GM23248 (cell line): ENCODE results near the gene CNNM4. TPM values are rescaled to one million over a fixed set of nuclear protein-coding genes. Genes with fewer than 3 reads are reported as not detected.

ENCODE experiments used
- DNase-seq: peaks from one replicate; pipeline ENCODE4 v3.0.0-alpha.2; 2015
- H2AFZ ChIP-seq: fragments of 200-600 bp; sonication (generic); 2 replicates; pipeline ENCODE4 v1.6.1; 2016; ENCODE audit warnings: antibody characterized with exemption
- H3F3A ChIP-seq: fragments of 200-600 bp; sonication (generic); 2 replicates; pipeline ENCODE4 v1.6.1; 2016; ENCODE audit warnings: mild to moderate bottlenecking, antibody characterized with exemption, mixed run types; ENCODE audit not compliant: insufficient read depth
- H3K27ac ChIP-seq: fragments of 200-600 bp; sonication (generic); 2 replicates; pipeline ENCODE4 v1.5.1; 2016; ENCODE audit warnings: mild to moderate bottlenecking
- H3K27me3 ChIP-seq: fragments of 200-600 bp; sonication (generic); replicated peaks from 2 replicates; pipeline ENCODE4 v1.6.1; 2016; ENCODE audit warnings: mild to moderate bottlenecking; ENCODE audit not compliant: insufficient read depth
- H3K36me3 ChIP-seq: fragments of 200-600 bp; sonication (generic); 2 replicates; pipeline ENCODE4 v1.6.1; 2016; ENCODE audit warnings: low read depth, mild to moderate bottlenecking
- H3K4me1 ChIP-seq: fragments of 200-600 bp; sonication (generic); 2 replicates; pipeline ENCODE4 v1.6.1; 2016; ENCODE audit warnings: mild to moderate bottlenecking; ENCODE audit not compliant: insufficient read depth
- H3K4me2 ChIP-seq: fragments of 200-600 bp; sonication (generic); one replicate; pipeline ENCODE4 v1.6.1; 2016; ENCODE audit warnings: mild to moderate bottlenecking; ENCODE audit not compliant: unreplicated experiment
- H3K4me3 ChIP-seq: fragments of 200-600 bp; sonication (generic); 2 replicates; pipeline ENCODE4 v1.5.1; 2016; ENCODE audit warnings: mild to moderate bottlenecking
- H3K79me2 ChIP-seq: fragments of 200-600 bp; sonication (generic); 2 replicates; pipeline ENCODE4 v1.6.1; 2016; ENCODE audit warnings: mild to moderate bottlenecking; ENCODE audit not compliant: insufficient read depth
- H3K9ac ChIP-seq: fragments of 200-600 bp; sonication (generic); 2 replicates; pipeline ENCODE4 v1.6.1; 2016; ENCODE audit warnings: mild to moderate bottlenecking
- H3K9me2 ChIP-seq: fragments of 200-600 bp; sonication (generic); 2 replicates; pipeline ENCODE4 v1.6.1; 2016; ENCODE audit warnings: mixed run types, mild to moderate bottlenecking, moderate library complexity; ENCODE audit not compliant: insufficient read depth
- H3K9me3 ChIP-seq: fragments of 200-600 bp; sonication (generic); one replicate; pipeline ENCODE4 v1.6.1; 2017; ENCODE audit warnings: low read depth
- H4K20me1 ChIP-seq: fragments of 200-600 bp; sonication (generic); 2 replicates; pipeline ENCODE4 v1.6.0; 2016; ENCODE audit not compliant: insufficient read depth
- EZH2 ChIP-seq: fragments of 200-600 bp; sonication (generic); IDR thresholded peaks from 2 replicates; pipeline ENCODE4 v1.6.1; 2018; ENCODE audit warnings: antibody characterized with exemption, mild to moderate bottlenecking; ENCODE audit not compliant: insufficient read depth, poor library complexity, severe bottlenecking
- EZH2phosphoT487 ChIP-seq: fragments of 200-600 bp; sonication (generic); IDR thresholded peaks from 2 replicates; pipeline ENCODE4 v1.6.1; 2018; ENCODE audit warnings: antibody characterized with exemption, moderate library complexity, mild to moderate bottlenecking, low read depth; ENCODE audit not compliant: insufficient read depth
- WGBS, 2 experiments: methylation state at CpG; one replicate each; pipeline ENCODE4 v1.1.6; 2015 to 2017; ENCODE audit warnings: low lambda C conversion rate in 2 of 2, low coverage in 1 of 2; ENCODE audit errors: missing lambda C conversion rate in 2 of 2; 5-methylcytosine and 5-hydroxymethylcytosine counted together
- in situ Hi-C: fragments of 300-500 bp; cut with MboI; formaldehyde crosslinking; loops from 2 replicates; pipeline ENCODE4 v1.15.0; 2020
- polyA plus RNA-seq: library from polyadenylated mRNA; unstranded; fragments of >200 nt; fragmentation: Nextera tagmentation; extraction: Ambion mirVana; gene quantifications from 2 replicates; pipeline ENCODE4 v1.2.1, GENCODE V29; 2016
- total RNA-seq: library from RNA; depleted of rRNA; stranded (reverse); fragments of >200 nt; shearing (Covaris generic); gene quantifications from 2 replicates; pipeline ENCODE4 v1.2.3, GENCODE V29; 2014

The CNNM4 gene
- total and polyA plus RNA-seq, 2 experiments from 2014 or later: 2.8 to 4.8 TPM

GRCh38 chr2:96828436-96828835, 67.7 kb downstream of the CNNM4 start:
- no peaks in the 10 kb centered on the region for H3K4me1 ChIP-seq
- no peaks in the 10 kb centered on the region for H4K20me1 ChIP-seq
- no peak for TF ChIP-seq EZH2phosphoT487
- TF ChIP-seq EZH2: no peak
- no peak overlapping the region for H2AFZ ChIP-seq
- H3K9ac ChIP-seq: no peak overlapping the region
- H3K79me2 ChIP-seq: no peaks in the 10 kb centered on the region
- H3K4me3 ChIP-seq: no peak overlapping the region
- H3K9me2 ChIP-seq: no peaks in the 10 kb centered on the region
- H3K27me3 ChIP-seq: no peaks in the 10 kb centered on the region
- no peak overlapping the region for H3K27ac ChIP-seq
- 95 to 98% methylated on average over 14 of the region's 14 CpGs for WGBS, 2 experiments
- DNase-seq: no peak
- in situ Hi-C loops: no loop called here
- no peaks in the 10 kb centered on the region for H3K9me3 ChIP-seq
- H3K4me2 ChIP-seq: no peak overlapping the region
- no peaks in the 10 kb centered on the region for H3K36me3 ChIP-seq
- no peaks in the 10 kb centered on the region for H3F3A ChIP-seq

- Histone ChIP-seq H3K9me2 (no peaks in the 10 kb centered on the region), H3K27ac (no peak overlapping the region), H3K36me3 (no peaks in the 10 kb centered on the region), H2AFZ (no peak overlapping the region), H3K9ac (no peak overlapping the region), H3K4me2 (no peak overlapping the region), H3K9me3 (no peaks in the 10 kb centered on the region), H3K79me2 (no peaks in the 10 kb centered on the region), H3K27me3 (no peaks in the 10 kb centered on the region), H3K4me1 (no peaks in the 10 kb centered on the region), H3F3A (no peaks in the 10 kb centered on the region), H3K4me3 (no peak overlapping the region), H4K20me1 (no peaks in the 10 kb centered on the region)
- TF ChIP-seq EZH2: no peak
- TF ChIP-seq EZH2phosphoT487: no peak
- no peak for DNase-seq
- WGBS, 2 experiments: 97 to 98% methylated on average over 13 of the region's 13 CpGs
- in situ Hi-C loops: no loop called here
Observed at GRCh38 chr2:96828874-96829273, 68.2 kb downstream of the CNNM4 start.

GRCh38 chr2:96830044-96830562, 69.4 kb downstream of the CNNM4 start:
- Histone ChIP-seq H3K9me2 (no peaks in the 10 kb centered on the region), H3F3A (no peaks in the 10 kb centered on the region), H3K4me3 (no peak overlapping the region), H3K27me3 (no peaks in the 10 kb centered on the region), H3K79me2 (no peaks in the 10 kb centered on the region), H2AFZ (no peak overlapping the region), H3K4me2 (no peak overlapping the region), H3K27ac (no peak overlapping the region), H3K36me3 (no peaks in the 10 kb centered on the region), H4K20me1 (no peaks in the 10 kb centered on the region), H3K4me1 (no peaks in the 10 kb centered on the region), H3K9me3 (no peaks in the 10 kb centered on the region), H3K9ac (no peak overlapping the region)
- no peak for DNase-seq
- in situ Hi-C loops: no loop called here
- 43 to 56% methylated on average over 5 of the region's 5 CpGs for WGBS, 2 experiments
- TF ChIP-seq EZH2phosphoT487 (no peak), EZH2 (no peak)

GRCh38 chr2:96831679-96832078, 71.0 kb downstream of the CNNM4 start:
- no peaks in the 10 kb centered on the region for H3K79me2 ChIP-seq
- no peaks in the 10 kb centered on the region for H4K20me1 ChIP-seq
- TF ChIP-seq EZH2phosphoT487 (no peak), EZH2 (no peak)
- H3K4me1 ChIP-seq: no peaks in the 10 kb centered on the region
- no peak overlapping the region for H3K9ac ChIP-seq
- no peaks in the 10 kb centered on the region for H3K9me3 ChIP-seq
- no peak for DNase-seq
- H3K27ac ChIP-seq: no peak overlapping the region
- no peak overlapping the region for H3K4me2 ChIP-seq
- in situ Hi-C loops: no loop called here
- H3K4me3 ChIP-seq: no peak overlapping the region
- no peaks in the 10 kb centered on the region for H3K9me2 ChIP-seq
- no peaks in the 10 kb centered on the region for H3F3A ChIP-seq
- no peaks in the 10 kb centered on the region for H3K36me3 ChIP-seq
- no peaks in the 10 kb centered on the region for H3K27me3 ChIP-seq
- WGBS, 2 experiments: 79 to 81% methylated on average over 10 of the region's 10 CpGs
- no peak overlapping the region for H2AFZ ChIP-seq

GRCh38 chr2:96832408-96832753, 71.7 kb downstream of the CNNM4 start:
- H3F3A ChIP-seq: no peaks in the 10 kb centered on the region
- H2AFZ ChIP-seq: no peak overlapping the region
- WGBS, 2 experiments: 86 to 94% methylated on average over 11 of the region's 11 CpGs
- no peak for DNase-seq
- no peak overlapping the region for H3K4me2 ChIP-seq
- H3K4me1 ChIP-seq: no peaks in the 10 kb centered on the region
- no peak overlapping the region for H3K4me3 ChIP-seq
- H3K9ac ChIP-seq: no peak overlapping the region
- no peaks in the 10 kb centered on the region for H4K20me1 ChIP-seq
- no peaks in the 10 kb centered on the region for H3K9me2 ChIP-seq
- no peaks in the 10 kb centered on the region for H3K27me3 ChIP-seq
- in situ Hi-C loops: no loop called here
- no peaks in the 10 kb centered on the region for H3K9me3 ChIP-seq
- no peaks in the 10 kb centered on the region for H3K79me2 ChIP-seq
- no peak for TF ChIP-seq EZH2phosphoT487
- TF ChIP-seq EZH2: no peak
- no peaks in the 10 kb centered on the region for H3K36me3 ChIP-seq
- H3K27ac ChIP-seq: no peak overlapping the region
